GM19455 (cell line): ENCODE results near the gene SP8.

ENCODE experiments used
- ATAC-seq: cut with Tn5 transposase; IDR thresholded peaks from one replicate; pipeline ENCODE4 v1.9.1; 2021; ENCODE audit not compliant: unreplicated experiment

SP8 gene

DNA sequence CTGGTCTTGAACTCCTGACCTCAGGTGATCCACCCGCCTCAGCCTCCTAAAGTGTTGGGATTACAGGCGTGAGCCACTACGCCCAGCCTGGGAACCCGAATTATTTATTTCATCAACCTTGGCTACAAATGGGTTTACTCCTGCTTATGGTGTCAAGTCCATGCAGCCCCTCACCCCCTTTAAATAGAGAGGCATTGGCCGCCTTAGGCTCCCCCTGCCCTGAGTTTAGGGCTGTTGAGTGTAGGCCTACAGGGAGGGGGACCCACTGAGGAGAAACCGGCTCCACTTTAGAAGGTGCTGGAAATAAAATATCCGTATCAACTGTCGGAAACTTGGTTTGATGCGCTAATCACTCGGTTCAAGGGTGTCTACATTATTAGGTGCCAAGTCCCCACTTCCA lies 8.7 kb upstream of the SP8 start:
- ATAC-seq = no peak

- no peak for ATAC-seq
These were observed 8.0 kb upstream of the SP8 start for GRCh38 chr7:20794676-20795075.

DNA sequence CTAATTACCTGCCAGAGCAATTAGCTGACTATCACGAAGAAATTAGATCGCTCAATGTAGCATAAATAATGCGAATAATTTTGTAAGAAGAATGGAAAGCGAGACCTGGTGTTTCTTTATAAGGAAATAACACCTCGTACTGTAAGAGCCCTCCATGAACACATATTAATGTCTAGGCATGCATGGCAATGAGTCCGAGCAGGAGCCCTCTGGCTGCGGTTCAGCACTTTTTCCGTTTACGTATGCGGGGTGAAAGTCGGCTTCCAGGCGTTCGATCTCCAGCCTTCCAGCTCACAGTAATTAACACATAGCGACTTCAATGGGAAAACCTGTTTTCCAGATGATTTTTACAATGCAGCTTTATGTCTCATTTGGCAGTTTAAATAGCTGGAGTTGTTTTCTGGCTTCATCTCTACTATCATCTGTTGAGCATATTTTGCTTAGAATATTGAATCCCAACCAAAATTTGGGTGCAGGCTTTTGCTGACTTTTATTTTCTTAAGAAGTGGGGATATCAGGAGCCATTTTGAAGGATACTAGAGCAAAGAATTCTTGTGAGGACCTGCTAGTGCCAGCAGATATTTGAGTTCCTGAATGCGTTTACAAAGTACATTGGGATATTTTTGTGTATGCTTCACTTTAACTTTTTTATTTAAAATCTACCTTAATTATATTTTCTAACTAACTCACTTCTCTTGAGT lies 7.2 kb upstream of the SP8 start:
- no peak for ATAC-seq

- no peak for ATAC-seq
These were observed 6.6 kb upstream of the SP8 start for GRCh38 chr7:20793248-20793647.

DNA sequence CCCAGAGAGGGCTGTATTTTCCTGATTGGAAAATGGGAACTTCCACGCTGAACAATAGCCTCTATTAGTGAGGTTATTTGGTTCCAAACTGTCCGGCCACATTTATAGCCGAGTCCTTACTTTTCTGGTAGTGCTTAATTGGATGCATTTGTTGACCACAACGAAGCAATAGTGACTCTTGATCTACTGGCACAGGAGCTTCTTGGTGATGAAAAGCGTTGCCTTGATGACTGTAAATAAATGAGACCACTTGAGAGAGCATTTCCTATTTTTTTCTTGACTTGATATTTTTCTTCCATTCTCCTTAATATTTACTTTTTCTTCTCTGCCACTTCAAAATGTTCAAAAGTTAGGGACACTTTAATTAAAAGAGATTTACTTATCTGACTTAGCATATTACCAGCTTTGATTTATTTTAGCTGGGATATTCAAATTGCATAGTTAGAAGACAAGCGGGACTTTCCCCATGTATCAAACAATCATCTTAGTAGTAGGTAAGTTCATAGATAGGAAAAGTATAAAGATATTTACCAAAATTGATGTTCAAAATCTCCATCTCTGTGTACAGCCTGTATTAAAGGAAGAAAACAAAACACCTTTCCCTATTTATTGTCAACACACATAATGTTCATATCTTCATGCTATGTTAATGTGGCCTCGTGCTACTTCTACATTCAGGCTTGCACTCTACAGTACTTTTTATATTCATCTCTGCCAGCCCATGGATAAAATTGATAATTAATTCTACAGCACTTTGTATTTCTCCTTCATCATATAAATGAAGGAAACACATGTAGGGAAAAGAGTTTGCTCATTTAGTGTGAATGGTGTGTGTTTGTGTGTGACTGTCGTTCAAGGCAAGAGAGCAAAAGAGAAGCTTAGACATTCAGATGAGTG lies 5.1 kb upstream of the SP8 start:
- ATAC-seq = no peak

DNA sequence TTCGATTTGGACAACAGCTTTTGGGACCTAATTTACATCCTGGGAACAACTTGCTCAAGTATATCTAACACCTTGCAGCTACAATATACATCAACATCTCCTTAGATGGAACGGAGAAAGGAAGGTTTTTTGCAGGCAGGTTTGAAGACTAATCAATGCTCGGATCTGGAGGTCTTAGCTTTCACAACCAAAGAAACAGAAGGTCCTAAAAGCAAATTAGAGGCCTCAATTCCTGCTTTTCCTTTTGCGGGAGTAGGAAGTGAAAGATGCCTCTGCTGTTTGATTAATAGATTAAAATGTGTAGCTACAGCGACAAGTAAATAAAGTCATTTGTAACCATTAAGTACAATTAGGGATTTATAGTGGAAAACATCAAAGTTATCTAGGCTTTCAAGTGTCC lies 3.7 kb upstream of the SP8 start:
- no peak for ATAC-seq

DNA sequence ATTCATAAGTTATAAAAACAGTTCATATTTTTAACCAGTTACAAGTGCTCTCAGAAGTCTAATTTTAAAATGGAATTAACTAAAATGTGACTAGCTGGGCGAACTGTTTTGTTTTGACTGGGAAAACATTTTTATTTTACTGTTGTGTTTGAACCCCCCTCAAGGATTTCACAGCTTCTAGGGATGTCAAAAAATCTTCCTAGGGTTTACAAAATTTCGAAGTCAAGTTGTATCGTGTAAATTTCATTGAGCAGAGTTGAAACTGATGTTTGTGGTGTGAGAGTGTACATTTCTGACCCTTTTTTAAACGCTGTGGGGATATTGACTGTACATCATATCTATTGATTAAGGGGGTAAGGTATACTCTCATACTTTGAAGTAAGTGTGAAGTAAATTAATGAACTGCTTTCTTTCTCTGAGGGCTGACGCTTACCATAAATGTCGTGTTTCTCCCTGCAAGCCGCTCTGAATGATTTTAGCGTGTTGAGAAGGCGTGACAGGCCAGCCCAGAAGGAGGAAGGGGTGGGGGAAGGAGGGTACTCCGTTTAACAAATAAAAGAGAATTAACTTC lies 1.8 kb upstream of the SP8 start:
- no peak for ATAC-seq

GRCh38 chr7:20787660-20788419 lies 1.2 kb upstream of the SP8 start:
- no peak for ATAC-seq

DNA sequence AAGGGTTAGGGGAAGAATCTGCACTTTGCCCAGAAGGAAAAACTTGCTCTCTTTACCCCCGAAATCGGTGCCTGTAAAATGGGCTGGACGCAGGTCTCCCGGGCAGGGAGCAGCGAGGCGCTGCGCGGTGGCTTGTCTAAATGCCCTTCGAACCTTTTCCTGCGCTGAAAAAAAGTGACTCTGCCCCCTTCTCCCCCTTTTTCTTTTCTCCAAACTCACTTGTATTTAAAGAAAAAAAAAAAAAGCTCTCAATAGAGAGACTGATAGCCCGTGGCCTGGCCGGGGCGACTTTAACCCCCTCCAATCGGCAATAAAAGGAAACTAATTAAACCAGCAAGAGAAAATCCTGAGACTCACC lies 286 bp downstream of the SP8 start:
- no peak for ATAC-seq

GRCh38 chr7:20786049-20786412 lies 655 bp downstream of the SP8 start:
- no peak for ATAC-seq

DNA sequence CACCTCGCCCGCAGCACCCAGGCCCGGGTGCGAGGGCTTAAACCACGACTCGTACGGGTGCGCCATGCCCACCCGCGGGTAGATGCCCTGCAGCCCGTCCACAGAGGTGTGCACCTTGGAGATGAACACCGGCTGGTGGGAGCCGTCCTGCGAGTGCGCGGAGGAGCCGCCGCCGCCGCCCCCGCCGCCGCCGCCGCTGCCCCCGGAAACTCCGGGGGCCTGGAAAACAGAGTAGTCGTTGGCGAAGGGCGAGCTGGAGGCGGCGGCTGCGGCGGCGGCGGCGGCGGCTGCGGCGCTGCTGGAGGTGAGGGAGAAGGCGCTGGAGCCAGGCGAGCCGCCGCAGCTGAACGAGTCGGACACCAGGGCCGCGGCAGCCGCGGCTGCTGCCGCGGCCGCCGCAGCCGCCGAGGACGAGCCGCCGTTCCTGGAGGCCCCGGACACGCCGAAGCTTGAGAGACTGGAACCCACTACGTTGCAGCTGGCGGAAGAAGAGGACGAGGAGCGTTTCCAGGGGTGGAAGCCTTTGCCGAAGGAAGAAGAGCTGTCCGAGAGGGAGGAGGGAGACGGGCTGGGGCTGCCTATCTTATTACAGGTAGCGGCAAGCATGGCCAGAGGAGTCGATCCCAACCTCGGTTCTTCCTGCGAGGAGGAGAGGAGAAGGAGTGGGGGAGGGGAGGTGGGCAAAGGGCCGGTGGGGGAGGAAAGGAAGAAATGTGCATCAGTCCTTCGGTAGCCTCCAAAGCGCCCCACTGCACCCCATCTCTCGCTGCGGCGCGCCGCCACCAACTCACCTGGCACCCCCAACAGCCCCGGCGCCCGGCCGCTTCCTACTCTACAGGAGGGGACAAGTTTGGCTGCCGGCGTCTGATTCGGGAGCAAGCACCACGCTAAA lies 1.3 kb downstream of the SP8 start:
- no peak for ATAC-seq

DNA sequence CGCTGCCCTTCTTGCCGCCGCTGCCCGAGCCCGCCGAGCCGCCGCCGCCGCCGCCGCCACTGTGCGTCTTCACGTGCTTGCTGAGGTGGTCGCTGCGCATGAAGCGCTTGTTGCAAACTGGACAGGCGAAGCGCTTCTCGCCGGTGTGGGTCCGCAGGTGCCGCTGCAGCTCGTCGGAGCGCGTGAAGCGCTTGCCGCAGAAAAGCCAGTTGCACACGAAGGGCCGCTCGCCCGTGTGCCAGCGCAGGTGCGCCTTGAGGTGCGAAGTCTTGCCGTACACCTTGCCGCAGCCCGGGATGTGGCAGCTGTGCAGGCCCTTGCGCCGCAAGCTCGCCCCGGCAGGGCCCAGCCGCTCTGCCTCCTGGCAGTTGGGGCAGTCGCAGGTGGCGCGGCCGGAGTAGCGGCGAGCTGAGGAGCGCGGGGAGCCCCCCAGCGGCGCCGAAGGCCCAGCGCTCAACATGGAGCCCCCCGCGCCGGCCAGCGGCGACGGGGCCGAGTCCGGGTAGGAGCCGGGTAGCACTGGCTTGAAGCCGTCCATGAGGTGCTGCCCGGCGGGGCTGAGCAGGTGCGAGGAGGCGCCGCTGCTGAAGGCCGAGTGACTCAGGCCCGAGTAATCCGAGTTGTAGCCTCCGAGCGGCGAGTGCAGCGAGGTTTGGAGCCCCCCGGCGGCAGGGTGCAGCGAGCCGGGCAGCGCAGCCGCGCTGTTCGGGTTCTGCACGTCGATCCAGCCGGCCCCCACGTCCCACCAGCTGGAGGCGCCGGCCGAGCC lies 2.1 kb downstream of the SP8 start:
- no peak for ATAC-seq

- ATAC-seq = no peak
These were observed 2.8 kb downstream of the SP8 start for GRCh38 chr7:20783700-20784387.

GRCh38 chr7:20783125-20783699 lies 3.5 kb downstream of the SP8 start:
- ATAC-seq = no peak

DNA sequence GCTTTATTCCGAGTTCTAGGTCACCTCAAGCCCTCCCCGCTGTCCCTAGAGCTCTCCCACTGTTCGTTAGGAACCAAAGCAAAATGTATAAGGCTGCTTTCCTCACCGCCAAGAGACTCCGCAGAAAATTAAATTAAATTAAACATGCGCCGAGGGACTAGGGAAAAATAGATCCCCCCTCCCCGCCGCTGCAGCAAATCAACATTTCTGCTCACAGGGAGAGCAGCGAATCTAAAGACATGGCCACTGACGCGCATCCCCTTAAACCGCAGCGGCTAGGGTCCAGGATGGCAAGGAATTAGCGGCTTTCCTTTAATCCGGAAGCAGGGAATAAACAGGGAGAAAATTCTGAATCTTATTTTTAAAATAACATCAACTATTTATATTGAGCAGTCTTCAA lies 7.6 kb downstream of the SP8 start:
- ATAC-seq = no peak

GRCh38 chr7:20778063-20778721 lies 8.5 kb downstream of the SP8 start:
- no peak for ATAC-seq

GRCh38 chr7:20777377-20778062 lies 9.2 kb downstream of the SP8 start:
- no peak for ATAC-seq

GRCh38 chr7:20776942-20777341 lies 9.7 kb downstream of the SP8 start:
- no peak for ATAC-seq
